GM19023 (cell line): ENCODE data around the gene DAG1.

Source experiments
- ATAC-seq: cut with Tn5 transposase; IDR thresholded peaks from one replicate; pipeline ENCODE4 v1.9.1; 2021; ENCODE audit warnings: mild to moderate bottlenecking, moderate library complexity; ENCODE audit not compliant: unreplicated experiment

DAG1 gene

DNA sequence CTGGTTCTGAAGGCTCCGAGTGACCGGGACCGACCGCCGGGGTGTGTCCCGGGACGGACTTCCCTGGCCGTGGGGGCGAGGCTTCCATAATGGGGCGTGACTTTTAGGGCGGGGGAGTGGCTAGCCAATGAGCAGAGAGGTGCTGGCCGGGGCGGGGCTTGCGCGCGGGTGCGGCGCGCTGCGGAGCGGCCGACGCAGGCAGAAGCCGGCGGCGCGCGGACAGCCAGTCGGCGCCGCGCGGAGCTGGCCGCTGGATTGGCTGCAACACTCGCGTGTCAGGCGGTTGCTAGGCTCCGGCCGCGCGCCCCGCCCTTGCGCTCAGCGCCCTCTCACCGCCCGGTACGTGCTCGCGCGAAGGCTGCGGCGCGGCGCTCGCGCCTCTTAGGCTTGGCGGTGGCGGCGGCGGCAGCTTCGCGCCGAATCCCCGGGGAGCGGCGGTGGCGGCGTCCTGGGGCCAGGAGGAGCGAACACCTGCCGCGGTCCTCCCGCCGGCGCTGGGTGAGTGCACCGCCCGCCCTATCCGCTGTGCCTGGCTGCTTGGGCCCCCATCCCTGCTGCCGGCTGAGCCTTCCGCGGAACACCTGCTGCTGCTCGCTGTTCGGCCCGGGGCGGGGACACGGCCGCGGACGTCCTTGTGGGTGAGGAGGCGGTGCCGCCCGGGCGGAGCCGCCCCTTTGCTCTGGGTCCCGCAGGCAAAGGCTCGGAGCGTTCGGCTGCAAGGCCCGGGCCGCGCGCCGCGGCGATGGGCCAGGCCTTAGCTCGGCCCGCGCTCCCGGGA lies at the start of gene DAG1:
Gene DAG1 (plus strand): TSS at position 332 of the 778 bp plus-strand sequence. CDS start 40,268 bp downstream, outside the sequence.
- peak; percentile 78 for ATAC-seq

DNA sequence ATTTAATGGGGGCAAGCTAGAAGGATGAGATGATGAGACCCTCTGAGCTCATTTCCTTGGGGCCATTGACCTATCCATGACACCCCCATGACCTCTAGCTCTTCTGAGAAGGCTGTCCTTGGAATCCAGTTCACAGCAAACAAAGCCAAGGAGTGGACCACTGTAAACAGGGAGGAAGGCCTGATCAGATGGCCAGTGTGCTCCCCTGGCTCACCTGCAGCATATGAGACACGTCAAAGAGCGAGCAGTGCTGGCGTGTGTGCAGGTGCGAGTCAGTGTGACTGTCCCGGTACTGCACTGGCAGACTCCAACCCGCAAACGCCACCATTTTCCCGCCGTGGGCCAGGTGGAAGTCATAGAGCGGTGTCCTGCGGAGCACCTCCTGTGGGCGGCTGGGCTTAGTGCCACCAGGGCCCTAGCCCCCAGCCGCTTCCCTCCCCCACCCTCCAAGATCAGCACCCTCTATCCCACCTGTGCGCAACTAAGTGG lies 48.1 kb upstream of the DAG1 start:
- ATAC-seq, result no peak

DNA sequence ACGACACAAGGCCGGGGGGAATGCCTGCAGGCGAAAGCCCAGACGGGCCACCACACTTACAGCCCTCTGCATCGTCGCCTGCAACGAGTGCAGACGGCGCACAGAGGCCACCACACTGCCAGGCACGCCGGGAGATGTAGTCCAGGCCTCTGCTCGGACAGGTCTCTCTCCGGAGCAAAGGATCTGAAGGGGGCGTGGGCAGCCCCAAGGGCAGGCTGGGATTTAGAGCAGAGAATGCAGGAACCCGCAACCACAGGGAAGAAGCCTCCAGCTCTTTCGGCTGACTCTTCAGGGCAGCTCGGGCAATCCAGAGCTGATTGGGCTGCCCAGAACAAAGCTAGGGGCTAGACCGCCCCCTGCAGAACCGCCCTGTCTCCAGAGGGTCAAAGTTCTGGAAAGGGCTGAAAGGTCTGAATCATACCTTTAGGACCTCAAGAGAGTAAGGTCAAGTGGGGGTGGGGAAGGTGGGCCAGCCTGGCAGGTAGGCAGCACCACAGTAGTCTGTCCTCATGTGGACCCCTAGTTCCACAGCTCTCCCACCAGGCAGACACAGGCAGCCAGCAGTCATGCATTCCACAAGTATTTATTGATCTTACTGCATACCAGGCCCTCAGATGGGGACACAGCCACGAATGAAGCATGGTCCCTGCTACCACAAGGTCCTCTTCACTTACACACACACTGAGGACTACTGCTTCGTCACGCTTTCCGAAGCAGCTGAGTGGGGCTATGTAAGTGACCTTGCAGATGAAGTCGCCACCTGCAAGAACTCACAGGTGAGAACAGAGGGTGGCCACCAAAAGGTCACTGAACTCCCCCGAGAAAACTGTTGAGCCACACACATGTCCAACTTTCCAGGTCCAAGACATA lies 47.5 kb upstream of the DAG1 start, which contains the start of gene AMT:
Gene AMT (minus strand): TSS at position 95 of the 870 bp plus-strand sequence. CDS start 23 bp downstream, at position 72.
- no peak for ATAC-seq

DNA sequence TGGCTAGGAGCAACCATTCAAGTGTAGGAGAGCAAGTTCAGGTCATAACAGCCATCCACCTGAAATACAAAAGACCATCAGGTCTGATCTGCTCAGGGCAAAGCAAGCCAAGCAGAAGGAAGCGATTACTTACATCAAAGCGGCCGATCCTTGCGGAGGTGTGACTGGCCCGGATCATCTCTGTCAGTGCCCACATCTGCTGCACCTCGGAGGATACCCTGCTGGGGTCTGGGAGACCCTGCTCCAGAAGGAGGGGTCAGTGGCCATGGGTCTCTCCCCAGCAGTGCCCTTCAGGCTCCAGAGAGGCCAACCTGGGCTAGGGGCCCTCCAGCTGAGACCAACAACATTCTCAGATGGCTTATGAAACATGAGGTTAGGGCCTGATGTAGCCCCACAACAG lies 45.3 kb upstream of the DAG1 start:
- ATAC-seq, result no peak

DNA sequence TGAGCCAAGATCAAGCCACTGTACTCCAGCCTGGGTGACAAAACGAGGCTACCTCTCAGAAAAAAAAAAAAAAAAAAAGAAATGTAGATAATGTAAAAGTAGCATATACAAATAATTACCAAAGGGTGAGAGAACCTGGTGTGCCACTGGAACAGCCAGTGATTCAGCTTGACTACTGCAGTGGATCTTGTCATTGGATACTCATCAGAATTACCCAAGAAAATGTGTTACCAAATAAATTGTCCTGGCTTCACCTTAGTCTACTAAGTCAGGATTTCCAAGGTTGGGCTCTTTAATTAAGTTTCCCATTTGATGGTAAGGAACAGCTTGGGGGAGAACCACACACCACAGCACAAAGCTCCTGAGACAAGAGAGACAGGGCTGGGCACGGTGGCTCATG lies 42.5 kb upstream of the DAG1 start:
- no peak for ATAC-seq

DNA sequence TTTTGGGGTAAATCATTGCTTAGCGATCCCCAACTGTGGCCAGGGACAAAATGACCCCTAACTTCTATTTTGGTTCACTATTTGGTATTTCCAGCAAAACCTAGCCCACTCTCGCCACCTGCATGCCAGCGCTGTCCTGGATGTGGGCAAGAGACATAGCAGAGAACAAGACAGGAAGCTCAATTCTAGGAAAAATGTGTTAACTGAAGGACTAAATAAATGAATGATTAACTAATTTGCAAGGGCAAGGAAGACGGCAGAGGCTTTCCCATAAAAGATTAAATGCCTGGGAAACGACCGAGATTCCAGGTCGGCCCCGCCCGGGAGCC lies 41.4 kb upstream of the DAG1 start:
- no peak for ATAC-seq

DNA sequence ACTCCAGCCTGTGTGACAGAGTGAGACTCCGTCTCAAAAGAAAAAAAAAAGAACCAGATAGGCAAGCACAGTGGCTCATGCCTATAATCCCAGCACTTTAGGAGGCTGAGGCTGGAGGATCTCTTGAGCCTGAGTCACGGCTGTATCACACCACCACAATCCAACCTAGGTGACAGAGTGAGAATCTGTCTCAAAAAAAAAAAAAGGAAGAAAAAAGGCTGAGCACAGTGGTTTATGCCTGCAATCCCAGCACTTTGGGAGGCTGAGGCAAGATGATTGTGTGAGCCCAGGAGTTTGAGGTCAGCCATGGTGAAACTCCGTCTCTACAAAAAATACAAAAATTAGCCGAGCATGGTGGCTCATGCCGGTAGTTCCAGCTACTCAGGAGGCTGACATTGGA lies 35.3 kb upstream of the DAG1 start:
- no peak for ATAC-seq

DNA sequence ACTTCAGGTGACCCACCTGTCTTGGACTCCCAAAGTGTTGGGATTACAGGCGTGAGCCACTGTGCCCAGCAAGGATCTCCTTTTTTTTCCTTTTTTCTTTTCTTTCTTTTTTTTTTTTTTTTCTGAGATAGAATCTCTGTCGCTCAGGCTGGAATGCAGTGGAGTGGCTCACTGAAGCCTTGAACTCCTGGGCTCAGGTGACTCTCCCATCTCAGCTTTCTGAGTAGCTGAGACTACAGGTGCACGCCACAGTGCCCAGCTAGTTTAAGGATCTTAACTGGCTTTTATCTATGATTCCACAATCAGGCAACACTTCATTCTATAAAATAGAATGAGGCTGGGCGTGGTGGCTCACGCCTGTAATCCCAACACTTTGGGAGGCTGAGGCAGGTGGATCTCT lies 24.7 kb upstream of the DAG1 start:
- ATAC-seq, result no peak

DNA sequence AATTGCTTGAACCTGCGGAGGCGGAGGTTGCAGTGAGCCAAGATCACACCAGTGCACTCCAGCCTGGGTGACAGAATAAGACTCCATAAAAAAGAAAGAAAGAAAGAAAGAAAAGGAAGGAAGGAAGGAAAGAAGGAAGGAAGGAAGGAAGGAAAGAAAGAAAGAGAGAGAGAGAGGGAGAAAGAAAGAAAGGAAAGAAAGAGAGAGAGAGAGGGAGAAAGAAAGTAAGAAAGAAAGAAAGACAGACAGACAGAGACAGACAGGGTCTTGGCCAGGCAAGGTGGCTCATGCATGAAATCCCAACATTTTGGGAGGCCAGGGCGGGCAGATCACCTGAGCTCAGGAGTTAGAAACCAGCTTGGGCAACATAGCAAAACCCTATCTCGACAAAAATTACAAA lies 16.4 kb upstream of the DAG1 start:
- ATAC-seq, result no peak

DNA sequence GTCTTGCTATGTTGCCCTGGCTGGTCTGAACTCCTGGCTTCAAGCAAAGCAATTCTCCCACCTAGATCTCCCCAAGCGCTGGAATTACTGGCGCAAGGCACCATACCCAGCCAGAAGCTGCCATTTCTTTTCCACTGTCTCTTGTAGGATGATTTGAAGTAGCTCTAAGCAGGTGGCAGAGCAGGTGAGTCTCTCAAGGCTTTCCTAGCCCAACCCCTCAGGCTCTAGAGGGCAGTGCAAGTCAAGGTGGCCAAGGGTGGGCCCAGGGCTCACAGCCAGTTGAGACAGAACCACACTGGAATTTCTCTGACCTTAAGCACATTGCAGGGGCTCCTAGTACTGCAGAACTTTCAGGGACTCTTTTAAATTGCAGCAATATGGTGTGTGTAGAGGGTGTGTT lies 15.6 kb upstream of the DAG1 start:
- ATAC-seq, result no peak

DNA sequence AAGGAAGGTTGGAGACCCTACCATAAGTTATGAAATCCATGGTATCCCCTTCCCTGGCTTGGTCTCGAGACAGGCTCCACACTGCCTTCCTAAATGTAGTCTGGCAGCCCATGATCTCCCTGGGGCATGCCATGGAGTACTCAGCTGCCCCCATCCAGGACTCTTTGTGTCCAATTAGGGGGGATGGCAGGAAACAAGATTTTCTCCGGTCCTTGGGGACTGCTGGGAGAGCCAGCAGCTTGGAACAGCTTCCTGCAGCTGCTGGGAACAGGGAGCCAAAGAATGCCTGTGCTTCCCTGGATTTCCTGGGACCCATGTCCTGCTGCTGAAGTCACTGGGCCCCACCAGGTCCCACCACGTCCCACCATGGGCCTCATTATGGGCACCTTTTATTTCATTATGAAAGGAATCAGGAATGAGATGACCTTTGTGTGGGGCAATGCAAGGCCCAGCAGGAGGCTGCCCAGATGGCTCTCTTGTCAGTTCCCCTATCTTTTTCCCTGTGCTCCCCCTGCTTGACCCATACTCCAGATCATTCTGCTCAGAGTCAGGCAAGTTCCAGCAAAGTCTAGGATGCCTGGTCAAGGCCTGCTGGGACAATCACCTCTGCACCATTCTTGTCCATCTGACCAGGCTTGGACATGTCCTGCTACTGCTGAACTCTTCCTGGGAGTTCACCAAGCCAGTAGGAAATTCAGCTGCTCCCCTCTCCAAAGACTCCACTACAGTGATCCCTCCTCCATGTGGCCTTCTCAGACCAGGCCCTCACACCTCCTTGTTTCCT lies 15.0 kb upstream of the DAG1 start:
- ATAC-seq, result no peak

DNA sequence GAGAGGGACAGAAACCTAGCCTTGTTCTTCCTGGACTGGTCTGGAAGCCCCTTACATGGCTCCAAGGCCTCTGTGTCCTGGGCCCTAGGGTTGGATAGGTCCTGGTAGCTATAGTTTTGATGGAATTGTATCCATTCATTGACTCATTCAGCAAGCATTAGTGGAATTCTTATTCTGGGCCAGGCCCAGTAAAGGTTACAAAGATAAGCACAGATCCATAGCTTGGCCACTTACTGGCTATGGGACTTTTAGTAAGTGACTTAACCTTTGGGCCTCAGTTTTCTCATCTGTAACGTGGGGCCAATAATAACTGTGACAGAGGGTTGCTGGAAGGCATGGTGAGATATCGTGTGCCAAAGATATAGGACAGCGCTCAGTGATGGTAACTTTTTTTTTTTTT lies 13.6 kb upstream of the DAG1 start:
- no peak for ATAC-seq

DNA sequence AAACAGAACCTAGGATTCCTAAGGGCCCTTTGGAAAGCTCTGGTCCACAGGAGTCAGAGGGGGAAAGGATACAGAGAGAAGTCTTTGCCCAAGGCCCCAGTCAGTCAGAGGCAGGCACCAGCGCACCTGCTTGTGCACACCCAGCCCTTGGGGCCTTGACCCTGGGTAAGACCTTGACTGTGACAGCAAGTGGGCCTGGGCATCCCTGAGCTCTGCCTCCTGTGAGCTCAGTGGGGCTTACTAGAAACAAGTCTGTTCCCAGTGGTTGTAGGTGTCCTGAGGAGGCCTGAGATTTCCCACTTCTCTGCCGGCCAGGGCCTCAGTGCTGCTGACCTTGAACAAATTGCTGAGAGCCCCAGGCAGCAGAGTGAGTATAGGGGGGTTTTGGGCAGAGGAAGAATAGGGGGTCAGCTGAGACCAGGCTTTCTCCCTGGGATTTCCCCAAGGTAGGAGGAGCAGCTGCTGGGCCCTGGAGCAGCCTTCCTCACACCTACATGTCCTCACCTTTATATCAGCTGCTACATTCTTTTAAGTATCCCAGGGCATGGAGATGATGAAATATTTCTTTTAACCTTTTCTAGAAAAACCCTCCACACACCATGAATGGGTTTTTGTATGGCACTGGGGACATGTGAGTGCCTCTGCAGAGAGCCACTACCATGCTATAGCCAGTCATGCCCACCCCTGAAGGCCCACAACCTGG lies 9.7 kb upstream of the DAG1 start:
- no peak for ATAC-seq

DNA sequence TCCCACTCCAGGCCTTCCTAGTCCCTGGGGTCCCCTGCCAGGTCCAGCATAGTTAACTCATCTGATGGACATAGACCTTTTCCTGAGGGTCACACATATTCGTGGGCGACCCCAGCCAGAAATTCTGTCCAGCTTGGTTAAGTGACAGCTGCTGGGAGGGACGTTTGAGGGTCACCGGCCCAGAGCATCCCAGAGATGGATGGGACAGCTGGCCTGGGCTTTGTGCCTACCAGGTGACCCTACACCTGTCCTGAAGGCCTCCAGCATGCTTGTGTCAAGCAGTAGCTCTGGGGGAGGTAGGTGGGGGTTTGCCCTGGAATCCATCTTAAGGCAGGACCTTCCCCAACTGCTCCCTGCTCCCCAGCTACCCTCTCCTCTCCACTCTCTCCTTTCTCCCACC lies 9.1 kb upstream of the DAG1 start:
- ATAC-seq, result no peak

DNA sequence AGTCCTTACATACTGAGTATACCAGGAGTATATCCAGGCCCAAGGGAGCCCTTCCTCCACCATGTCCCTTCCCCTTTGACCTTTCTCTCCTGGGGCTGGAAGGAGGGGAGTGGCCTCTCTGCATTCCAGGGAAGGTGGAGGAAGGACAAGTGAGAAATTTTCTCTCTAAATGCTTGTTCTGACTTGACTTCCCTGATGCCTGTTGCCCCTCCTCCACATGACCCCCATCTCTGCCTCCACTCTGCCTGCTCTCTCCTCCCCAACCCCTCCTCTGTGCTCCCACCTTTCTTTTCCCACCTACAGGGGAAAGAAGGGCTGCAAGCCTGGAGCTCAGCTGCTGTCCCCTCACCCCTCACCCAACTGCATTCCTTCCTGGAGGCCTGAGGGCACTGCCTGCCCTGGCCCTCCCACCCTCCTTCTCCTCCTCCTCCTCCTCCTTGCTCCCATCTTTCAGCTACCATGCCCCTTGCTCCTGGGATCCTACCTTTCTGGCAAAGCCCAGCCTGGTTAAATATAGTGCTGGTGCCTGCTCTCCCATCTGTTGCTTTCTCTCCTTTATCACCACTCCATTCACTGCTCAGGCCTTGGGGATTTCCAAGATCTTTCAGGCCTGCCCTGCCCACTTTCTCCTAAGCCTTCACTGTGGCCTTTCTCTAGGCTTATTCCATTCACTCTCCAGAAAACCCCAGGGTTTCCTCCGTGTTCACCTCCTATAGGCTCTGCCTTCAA lies 8.5 kb upstream of the DAG1 start:
- no peak for ATAC-seq

DNA sequence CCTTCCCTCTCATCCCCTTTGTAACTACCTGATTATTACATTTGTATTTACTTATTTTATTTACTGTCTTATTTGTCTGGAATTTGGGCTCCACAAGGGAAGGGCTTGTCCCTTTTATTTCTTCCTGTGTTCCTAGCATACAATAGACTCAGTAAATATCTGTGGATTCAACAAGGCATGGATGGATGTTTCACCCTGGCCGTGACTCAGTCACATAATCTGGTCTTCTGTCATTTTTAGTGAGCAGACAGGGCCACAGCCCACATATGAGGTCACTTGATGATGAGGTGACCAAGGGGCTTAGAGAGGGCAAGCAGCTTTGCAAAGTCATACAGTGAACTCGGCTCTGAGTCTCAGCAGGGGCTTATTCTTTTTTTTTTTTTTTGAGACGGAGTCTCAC lies 7.8 kb upstream of the DAG1 start:
- ATAC-seq, result no peak

DNA sequence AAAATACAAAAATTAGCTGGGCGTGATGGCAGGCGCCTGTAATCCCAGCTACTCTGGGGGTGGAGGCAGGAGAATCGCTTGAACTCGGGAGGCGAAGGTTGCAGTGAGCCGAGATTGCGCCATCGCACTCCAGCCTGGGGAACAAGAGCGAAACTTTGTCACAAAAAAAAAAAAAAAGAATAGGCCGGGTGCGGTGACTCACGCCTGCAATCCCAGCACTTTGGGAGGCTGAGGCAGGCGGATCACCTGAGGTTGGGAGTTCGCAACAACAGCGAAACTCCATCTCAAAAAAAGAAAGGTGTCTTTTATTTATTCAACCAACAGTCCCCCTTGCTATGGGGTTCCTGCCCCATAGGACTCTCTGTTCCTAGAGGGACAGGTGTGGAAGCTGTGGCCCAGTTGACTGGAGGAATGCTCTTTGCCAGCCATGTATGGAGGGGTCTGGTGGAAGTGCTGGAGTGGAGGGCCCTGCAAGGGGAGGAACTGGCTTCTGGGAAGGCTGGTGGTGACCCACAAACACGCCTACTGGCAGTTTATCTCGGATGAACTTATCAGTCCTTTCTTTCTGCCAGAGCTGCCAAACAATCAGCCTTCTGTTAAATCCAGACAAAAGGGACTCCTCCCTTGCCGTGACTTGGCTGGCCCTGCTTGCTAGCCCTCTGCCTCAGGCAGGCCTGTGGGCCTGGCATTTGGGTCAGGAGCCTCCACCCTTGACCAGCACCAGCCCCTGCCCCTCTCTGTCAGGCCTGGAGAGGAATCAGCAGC lies 4.6 kb upstream of the DAG1 start:
- no peak for ATAC-seq

DNA sequence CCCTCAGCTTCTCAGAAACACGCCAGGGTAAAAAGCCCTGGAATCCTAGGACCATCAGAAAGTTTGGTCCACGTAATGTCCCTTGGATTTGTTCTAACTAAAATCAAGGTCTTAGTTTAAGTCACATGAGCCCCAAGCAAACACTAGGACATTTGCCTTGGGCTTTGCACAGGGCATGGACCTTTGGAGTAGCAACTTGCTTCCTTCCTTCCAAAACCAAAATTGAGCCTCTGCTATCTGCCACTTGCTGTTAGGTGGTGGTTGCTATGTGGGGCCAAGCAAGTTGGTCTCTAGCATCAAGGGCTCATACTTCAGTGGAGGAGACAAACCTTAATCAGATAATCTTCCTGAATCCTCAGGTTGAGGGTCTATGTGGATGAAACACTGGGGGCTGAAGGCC lies 4.0 kb upstream of the DAG1 start:
- no peak for ATAC-seq
